Astrocyte (in vitro differentiated cells and primary cell): Measurements from ENCODE around the gene SLC25A43. TPM values are rescaled to one million over a fixed set of nuclear protein-coding genes. Genes with fewer than 3 reads are reported as not detected.

Experiments
- DNase-seq: peaks from one replicate; pipeline ENCODE4 v3.0.0-alpha.2; 2010; ENCODE audit warnings: low read depth
- FAIRE-seq: peaks from 2 replicates; lab custom pipeline; 2011; peaks lifted over from hg19 to GRCh38; lab: Jason Lieb, UNC
- H2AFZ ChIP-seq: 2 replicates; pipeline ENCODE4 v1.6.0; 2012; ENCODE audit warnings: low read depth, low read length, inconsistent platforms
- H3K27ac ChIP-seq: 2 replicates; pipeline ENCODE4 v1.5.1; 2011; ENCODE audit warnings: low read depth, low read length, inconsistent platforms
- H3K27me3 ChIP-seq: 2 replicates; pipeline ENCODE4 v1.6.0; 2011; ENCODE audit warnings: low read length, inconsistent platforms; ENCODE audit not compliant: insufficient read depth
- H3K36me3 ChIP-seq: 2 replicates; pipeline ENCODE4 v1.5.1; 2011; ENCODE audit warnings: low read length, inconsistent platforms; ENCODE audit not compliant: insufficient read depth
- H3K4me1 ChIP-seq: 2 replicates; pipeline ENCODE4 v1.5.1; 2011; ENCODE audit warnings: low read length, inconsistent platforms; ENCODE audit not compliant: insufficient read depth
- H3K4me2 ChIP-seq: 2 replicates; pipeline ENCODE4 v1.6.0; 2012; ENCODE audit warnings: low read length, inconsistent platforms
- H3K4me3 ChIP-seq: 2 replicates; pipeline ENCODE4 v1.5.1; 2011; ENCODE audit warnings: low read depth, mild to moderate bottlenecking, low read length, inconsistent platforms; ENCODE audit not compliant: insufficient read depth
- H3K79me2 ChIP-seq: 2 replicates; pipeline ENCODE4 v1.6.0; 2012; ENCODE audit warnings: mild to moderate bottlenecking, low read length, inconsistent platforms; ENCODE audit not compliant: insufficient read depth
- H3K9ac ChIP-seq: 2 replicates; pipeline ENCODE4 v1.6.0; 2012; ENCODE audit warnings: mild to moderate bottlenecking, low read length, inconsistent platforms
- H3K9me3 ChIP-seq: 2 replicates; pipeline ENCODE4 v1.5.1; 2012; ENCODE audit warnings: low read depth, mild to moderate bottlenecking, low read length, inconsistent platforms; ENCODE audit not compliant: insufficient read depth
- H4K20me1 ChIP-seq: 2 replicates; pipeline ENCODE4 v1.6.0; 2012; ENCODE audit warnings: low read length, inconsistent platforms; ENCODE audit not compliant: insufficient read depth
- H3K27ac Mint-ChIP-seq: one replicate; pipeline ENCODE4 v1.8.0; 2021; ENCODE audit warnings: mild to moderate bottlenecking, mixed read lengths; ENCODE audit not compliant: unreplicated experiment
- H3K27me3 Mint-ChIP-seq: one replicate; pipeline ENCODE4 v1.8.0; 2021; ENCODE audit warnings: low read depth, mixed read lengths; ENCODE audit not compliant: unreplicated experiment
- H3K36me3 Mint-ChIP-seq: one replicate; pipeline ENCODE4 v1.8.0; 2021; ENCODE audit warnings: low read depth, mixed read lengths; ENCODE audit not compliant: unreplicated experiment
- H3K4me1 Mint-ChIP-seq: one replicate; pipeline ENCODE4 v1.8.0; 2021; ENCODE audit warnings: low read depth, mixed read lengths; ENCODE audit not compliant: unreplicated experiment
- H3K4me3 Mint-ChIP-seq: one replicate; pipeline ENCODE4 v1.8.0; 2021; ENCODE audit warnings: mild to moderate bottlenecking, moderate library complexity, mixed read lengths; ENCODE audit not compliant: unreplicated experiment
- H3K9me3 Mint-ChIP-seq: one replicate; pipeline ENCODE4 v1.8.0; 2021; ENCODE audit warnings: mild to moderate bottlenecking, mixed read lengths; ENCODE audit not compliant: unreplicated experiment
- EZH2 ChIP-seq: IDR thresholded peaks from 2 replicates; pipeline ENCODE4 v1.6.1; 2012; ENCODE audit warnings: mild to moderate bottlenecking, low read length, inconsistent platforms; ENCODE audit not compliant: insufficient read depth
- total RNA-seq: library from RNA; stranded (reverse); gene quantifications from 2 replicates; pipeline ENCODE4 v1.2.1, GENCODE V29; 2021
- TF ChIP-seq, protein P1 (sequence below): IDR thresholded peaks from 2 replicates; pipeline ENCODE4 v1.5.1; 2011; ENCODE audit warnings: low read depth, mild to moderate bottlenecking, inconsistent platforms, low read length, moderate library complexity; ENCODE audit not compliant: insufficient read depth

The SLC25A43 gene
- total RNA-seq, 1 donor from 2014 or later, result 11.6 TPM

- FAIRE-seq, result no peak
- Mint-ChIP-seq H3K4me3 (no peak overlapping the region), H3K4me1 (peaks cover 8% of the 10 kb centered on the region), H3K27me3 (no peaks in the 10 kb centered on the region), H3K36me3 (no peaks in the 10 kb centered on the region), H3K27ac (no peak overlapping the region), H3K9me3 (no peaks in the 10 kb centered on the region)
- Histone ChIP-seq H2AFZ (no peak overlapping the region), H3K36me3 (no peaks in the 10 kb centered on the region), H3K79me2 (no peaks in the 10 kb centered on the region), H3K4me1 (peaks cover 16% of the 10 kb centered on the region), H3K9ac (no peak overlapping the region), H3K27me3 (no peaks in the 10 kb centered on the region), H3K4me3 (no peak overlapping the region), H4K20me1 (no peaks in the 10 kb centered on the region), H3K27ac (no peak overlapping the region), H3K4me2 (no peak overlapping the region), H3K9me3 (no peaks in the 10 kb centered on the region)
- DNase-seq, result no peak
- TF ChIP-seq, protein P1, sequence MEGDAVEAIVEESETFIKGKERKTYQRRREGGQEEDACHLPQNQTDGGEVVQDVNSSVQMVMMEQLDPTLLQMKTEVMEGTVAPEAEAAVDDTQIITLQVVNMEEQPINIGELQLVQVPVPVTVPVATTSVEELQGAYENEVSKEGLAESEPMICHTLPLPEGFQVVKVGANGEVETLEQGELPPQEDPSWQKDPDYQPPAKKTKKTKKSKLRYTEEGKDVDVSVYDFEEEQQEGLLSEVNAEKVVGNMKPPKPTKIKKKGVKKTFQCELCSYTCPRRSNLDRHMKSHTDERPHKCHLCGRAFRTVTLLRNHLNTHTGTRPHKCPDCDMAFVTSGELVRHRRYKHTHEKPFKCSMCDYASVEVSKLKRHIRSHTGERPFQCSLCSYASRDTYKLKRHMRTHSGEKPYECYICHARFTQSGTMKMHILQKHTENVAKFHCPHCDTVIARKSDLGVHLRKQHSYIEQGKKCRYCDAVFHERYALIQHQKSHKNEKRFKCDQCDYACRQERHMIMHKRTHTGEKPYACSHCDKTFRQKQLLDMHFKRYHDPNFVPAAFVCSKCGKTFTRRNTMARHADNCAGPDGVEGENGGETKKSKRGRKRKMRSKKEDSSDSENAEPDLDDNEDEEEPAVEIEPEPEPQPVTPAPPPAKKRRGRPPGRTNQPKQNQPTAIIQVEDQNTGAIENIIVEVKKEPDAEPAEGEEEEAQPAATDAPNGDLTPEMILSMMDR, result no peak
- no peak for TF ChIP-seq EZH2
Observed at GRCh38 chrX:119500061-119500800, 101.1 kb downstream of the SLC25A43 start.

- Histone ChIP-seq H2AFZ (no peak overlapping the region), H3K4me1 (peaks cover 16% of the 10 kb centered on the region), H3K4me3 (no peak overlapping the region), H3K79me2 (no peaks in the 10 kb centered on the region), H3K4me2 (no peak overlapping the region), H4K20me1 (no peaks in the 10 kb centered on the region), H3K27me3 (no peaks in the 10 kb centered on the region), H3K9me3 (no peaks in the 10 kb centered on the region), H3K27ac (no peak overlapping the region), H3K9ac (no peak overlapping the region), H3K36me3 (no peaks in the 10 kb centered on the region)
- Mint-ChIP-seq H3K4me1 (peaks cover 8% of the 10 kb centered on the region), H3K9me3 (no peaks in the 10 kb centered on the region), H3K4me3 (no peak overlapping the region), H3K36me3 (no peaks in the 10 kb centered on the region), H3K27me3 (no peaks in the 10 kb centered on the region), H3K27ac (no peak overlapping the region)
- FAIRE-seq (no peak), DNase-seq (no peak)
- TF ChIP-seq, protein P1, result no peak
- no peak for TF ChIP-seq EZH2
Observed at GRCh38 chrX:119501511-119502148, 102.5 kb downstream of the SLC25A43 start.
